HG03342 (cell line): Measurements from ENCODE around the gene CACNA1C.
"Not testable (repeated sequence)": the region's sequence is repeated elsewhere in the genome, so short reads cannot be mapped to it uniquely, and the experiment has no call there.

Experiments used
- ATAC-seq: cut with Tn5 transposase; IDR thresholded peaks from one replicate; pipeline ENCODE4 v1.9.1; 2021; ENCODE audit warnings: mild to moderate bottlenecking, moderate library complexity; ENCODE audit not compliant: unreplicated experiment

Gene CACNA1C

GRCh38 chr12:2739832-2740641 lies 687.2 kb downstream of the CACNA1C start:
- ATAC-seq, result no peak

- ATAC-seq, result not testable (repeated sequence)
Measured at GRCh38 chr12:2742037-2742436, 689.2 kb downstream of the CACNA1C start.

- no peak for ATAC-seq
Measured at GRCh38 chr12:2743478-2743877, 690.7 kb downstream of the CACNA1C start.

- no peak for ATAC-seq
Measured at GRCh38 chr12:2745655-2746054, 692.9 kb downstream of the CACNA1C start.
